ENCODE data around the gene PELI2.
A peak's percentile ranks its signal among the peaks of the same experiment; 100 is the strongest.

PELI2 gene

GRCh38 chr14:56197150-56197549, 78.9 kb downstream of the PELI2 start:
- H3K9ac ChIP-seq (ENCODE audit: low read length) = no peak overlapping the region
- no peaks in the 10 kb centered on the region for H3K36me3 ChIP-seq (ENCODE audit: insufficient read depth, low read length)
- H3K27me3 ChIP-seq (ENCODE audit: control insufficient read depth in 1 of 2, insufficient read depth in 2 of 2, low read length in 2 of 2) = no peaks in the 10 kb centered on the region
- H3K9me3 ChIP-seq (ENCODE audit: low read length) = no peaks in the 10 kb centered on the region
- H3K4me3 ChIP-seq (ENCODE audit: low read depth in 1 of 2, low read length in 2 of 2) = no peak overlapping the region
- peaks cover 52% of the 10 kb centered on the region for H3K4me1 ChIP-seq (ENCODE audit: insufficient read depth, low read length)
- H3K27ac ChIP-seq (ENCODE audit: low read depth, low read length) = no peak overlapping the region

- Histone ChIP-seq H3K27ac (ENCODE audit: low read depth, low read length) (peak overlapping the region; percentile 49), H3K4me1 (ENCODE audit: insufficient read depth, low read length) (peaks cover 45% of the 10 kb centered on the region), H3K9me3 (ENCODE audit: low read length) (no peaks in the 10 kb centered on the region), H3K36me3 (ENCODE audit: insufficient read depth, low read length) (no peaks in the 10 kb centered on the region), H3K27me3 (ENCODE audit: control insufficient read depth in 1 of 2, insufficient read depth in 2 of 2, low read length in 2 of 2) (no peaks in the 10 kb centered on the region), H3K4me3 (ENCODE audit: low read depth in 1 of 2, low read length in 2 of 2) (no peak overlapping the region), H3K9ac (ENCODE audit: low read length) (no peak overlapping the region)
These were observed 80.2 kb downstream of the PELI2 start for GRCh38 chr14:56198438-56198837.

- Histone ChIP-seq H3K4me3 (ENCODE audit: low read depth in 1 of 2, low read length in 2 of 2) (no peak overlapping the region), H3K9ac (ENCODE audit: low read length) (no peak overlapping the region), H3K27me3 (ENCODE audit: control insufficient read depth in 1 of 2, insufficient read depth in 2 of 2, low read length in 2 of 2) (no peaks in the 10 kb centered on the region), H3K9me3 (ENCODE audit: low read length) (no peaks in the 10 kb centered on the region), H3K27ac (ENCODE audit: low read depth, low read length) (peak overlapping the region; percentile 49), H3K36me3 (ENCODE audit: insufficient read depth, low read length) (no peaks in the 10 kb centered on the region), H3K4me1 (ENCODE audit: insufficient read depth, low read length) (peaks cover 36% of the 10 kb centered on the region)
These were observed 81.1 kb downstream of the PELI2 start for GRCh38 chr14:56199095-56199981.

GRCh38 chr14:56199982-56200577, 81.9 kb downstream of the PELI2 start:
- peaks cover 35% of the 10 kb centered on the region for H3K4me1 ChIP-seq (ENCODE audit: insufficient read depth, low read length)

GRCh38 chr14:56202256-56202655, 84.0 kb downstream of the PELI2 start:
- Histone ChIP-seq H3K27ac (ENCODE audit: low read depth, low read length) (no peak overlapping the region), H3K4me3 (ENCODE audit: low read depth in 1 of 2, low read length in 2 of 2) (no peak overlapping the region), H3K36me3 (ENCODE audit: insufficient read depth, low read length) (no peaks in the 10 kb centered on the region), H3K9me3 (ENCODE audit: low read length) (no peaks in the 10 kb centered on the region), H3K9ac (ENCODE audit: low read length) (no peak overlapping the region), H3K27me3 (ENCODE audit: control insufficient read depth in 1 of 2, insufficient read depth in 2 of 2, low read length in 2 of 2) (no peaks in the 10 kb centered on the region), H3K4me1 (ENCODE audit: insufficient read depth, low read length) (peaks cover 28% of the 10 kb centered on the region)

More at GRCh38 chr14:56199982-56200577, 81.9 kb downstream of the PELI2 start:
- H3K4me3 ChIP-seq (ENCODE audit: low read depth in 1 of 2, low read length in 2 of 2) = no peak overlapping the region
- H3K9ac ChIP-seq (ENCODE audit: low read length) = no peak overlapping the region
- peak overlapping the region; percentile 24 for H3K27ac ChIP-seq (ENCODE audit: low read depth, low read length)
- H3K9me3 ChIP-seq (ENCODE audit: low read length) = no peaks in the 10 kb centered on the region
- no peaks in the 10 kb centered on the region for H3K27me3 ChIP-seq (ENCODE audit: control insufficient read depth in 1 of 2, insufficient read depth in 2 of 2, low read length in 2 of 2)
- no peaks in the 10 kb centered on the region for H3K36me3 ChIP-seq (ENCODE audit: insufficient read depth, low read length)

- H3K27ac ChIP-seq (ENCODE audit: low read depth, low read length) = no peak overlapping the region
- H3K9ac ChIP-seq (ENCODE audit: low read length) = no peak overlapping the region
- H3K9me3 ChIP-seq (ENCODE audit: low read length) = no peaks in the 10 kb centered on the region
- peaks cover 7% of the 10 kb centered on the region for H3K4me1 ChIP-seq (ENCODE audit: insufficient read depth, low read length)
- H3K4me3 ChIP-seq (ENCODE audit: low read depth in 1 of 2, low read length in 2 of 2) = no peak overlapping the region
- H3K27me3 ChIP-seq (ENCODE audit: control insufficient read depth in 1 of 2, insufficient read depth in 2 of 2, low read length in 2 of 2) = no peaks in the 10 kb centered on the region
- H3K36me3 ChIP-seq (ENCODE audit: insufficient read depth, low read length) = no peaks in the 10 kb centered on the region
These were observed 87.7 kb downstream of the PELI2 start for GRCh38 chr14:56205881-56206280.

GRCh38 chr14:56206596-56206995, 88.4 kb downstream of the PELI2 start:
- H3K27ac ChIP-seq (ENCODE audit: low read depth, low read length) = no peak overlapping the region
- H3K36me3 ChIP-seq (ENCODE audit: insufficient read depth, low read length) = no peaks in the 10 kb centered on the region
- peaks cover 7% of the 10 kb centered on the region for H3K4me1 ChIP-seq (ENCODE audit: insufficient read depth, low read length)
- H3K9ac ChIP-seq (ENCODE audit: low read length) = no peak overlapping the region
- no peaks in the 10 kb centered on the region for H3K9me3 ChIP-seq (ENCODE audit: low read length)
- no peak overlapping the region for H3K4me3 ChIP-seq (ENCODE audit: low read depth in 1 of 2, low read length in 2 of 2)
- no peaks in the 10 kb centered on the region for H3K27me3 ChIP-seq (ENCODE audit: control insufficient read depth in 1 of 2, insufficient read depth in 2 of 2, low read length in 2 of 2)

- Histone ChIP-seq H3K27me3 (ENCODE audit: control insufficient read depth in 1 of 2, insufficient read depth in 2 of 2, low read length in 2 of 2) (no peaks in the 10 kb centered on the region), H3K4me1 (ENCODE audit: insufficient read depth, low read length) (peaks cover 7% of the 10 kb centered on the region), H3K9me3 (ENCODE audit: low read length) (no peaks in the 10 kb centered on the region), H3K36me3 (ENCODE audit: insufficient read depth, low read length) (no peaks in the 10 kb centered on the region), H3K4me3 (ENCODE audit: low read depth in 1 of 2, low read length in 2 of 2) (no peak overlapping the region), H3K27ac (ENCODE audit: low read depth, low read length) (no peak overlapping the region), H3K9ac (ENCODE audit: low read length) (no peak overlapping the region)
These were observed 89.5 kb downstream of the PELI2 start for GRCh38 chr14:56207626-56208292.

GRCh38 chr14:56208520-56208919, 90.3 kb downstream of the PELI2 start:
- H3K9ac ChIP-seq (ENCODE audit: low read length) = no peak overlapping the region
- H3K4me3 ChIP-seq (ENCODE audit: low read depth in 1 of 2, low read length in 2 of 2) = no peak overlapping the region
- no peaks in the 10 kb centered on the region for H3K27me3 ChIP-seq (ENCODE audit: control insufficient read depth in 1 of 2, insufficient read depth in 2 of 2, low read length in 2 of 2)
- no peaks in the 10 kb centered on the region for H3K9me3 ChIP-seq (ENCODE audit: low read length)
- H3K4me1 ChIP-seq (ENCODE audit: insufficient read depth, low read length) = peaks cover 7% of the 10 kb centered on the region
- H3K36me3 ChIP-seq (ENCODE audit: insufficient read depth, low read length) = no peaks in the 10 kb centered on the region
- no peak overlapping the region for H3K27ac ChIP-seq (ENCODE audit: low read depth, low read length)

- no peak overlapping the region for H3K9ac ChIP-seq (ENCODE audit: low read length)
- H3K4me3 ChIP-seq (ENCODE audit: low read depth in 1 of 2, low read length in 2 of 2) = no peak overlapping the region
- peaks cover 10% of the 10 kb centered on the region for H3K4me1 ChIP-seq (ENCODE audit: insufficient read depth, low read length)
- no peaks in the 10 kb centered on the region for H3K9me3 ChIP-seq (ENCODE audit: low read length)
- no peak overlapping the region for H3K27ac ChIP-seq (ENCODE audit: low read depth, low read length)
- no peaks in the 10 kb centered on the region for H3K36me3 ChIP-seq (ENCODE audit: insufficient read depth, low read length)
- no peaks in the 10 kb centered on the region for H3K27me3 ChIP-seq (ENCODE audit: control insufficient read depth in 1 of 2, insufficient read depth in 2 of 2, low read length in 2 of 2)
These were observed 92.4 kb downstream of the PELI2 start for GRCh38 chr14:56210571-56210970.

- no peaks in the 10 kb centered on the region for H3K27me3 ChIP-seq (ENCODE audit: control insufficient read depth in 1 of 2, insufficient read depth in 2 of 2, low read length in 2 of 2)
- H3K9ac ChIP-seq (ENCODE audit: low read length) = no peak overlapping the region
- no peaks in the 10 kb centered on the region for H3K36me3 ChIP-seq (ENCODE audit: insufficient read depth, low read length)
- H3K9me3 ChIP-seq (ENCODE audit: low read length) = no peaks in the 10 kb centered on the region
- no peak overlapping the region for H3K4me3 ChIP-seq (ENCODE audit: low read depth in 1 of 2, low read length in 2 of 2)
- peaks cover 15% of the 10 kb centered on the region for H3K4me1 ChIP-seq (ENCODE audit: insufficient read depth, low read length)
- no peak overlapping the region for H3K27ac ChIP-seq (ENCODE audit: low read depth, low read length)
These were observed 92.9 kb downstream of the PELI2 start for GRCh38 chr14:56211084-56211483.
